Measurements from ENCODE around the gene NAT16.

DNA sequence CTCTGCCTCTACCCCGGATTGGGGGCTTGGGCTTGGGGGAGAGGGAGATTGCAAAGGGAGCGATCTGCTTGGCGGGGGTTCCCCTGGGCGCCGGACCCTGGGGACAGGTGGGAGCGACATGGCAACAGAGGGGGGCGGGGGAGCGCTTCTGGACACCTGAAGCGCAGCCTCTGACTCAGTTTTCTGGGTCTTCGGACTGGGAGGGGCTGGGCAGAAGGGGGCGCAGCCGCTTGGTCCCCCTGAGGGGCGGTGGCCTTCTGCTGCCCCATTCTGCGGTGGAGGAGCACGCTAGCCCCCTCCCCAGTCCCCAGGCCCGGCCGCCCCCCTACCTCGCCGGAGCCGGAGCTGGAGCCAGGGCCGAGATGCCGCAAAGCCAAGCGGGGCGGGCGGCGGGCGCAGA is 380 bp downstream of the NAT16 start:
- TF ChIP-seq CREB1 (CRISPR knock-in tag; IDR thresholded peaks at IDR 0.05; ENCODE audit: low read depth) = no peak
- no peak for TF ChIP-seq ETS1 (IDR thresholded peaks at IDR 0.05)
